Measurements from ENCODE around the gene PARD3.

Gene PARD3

DNA sequence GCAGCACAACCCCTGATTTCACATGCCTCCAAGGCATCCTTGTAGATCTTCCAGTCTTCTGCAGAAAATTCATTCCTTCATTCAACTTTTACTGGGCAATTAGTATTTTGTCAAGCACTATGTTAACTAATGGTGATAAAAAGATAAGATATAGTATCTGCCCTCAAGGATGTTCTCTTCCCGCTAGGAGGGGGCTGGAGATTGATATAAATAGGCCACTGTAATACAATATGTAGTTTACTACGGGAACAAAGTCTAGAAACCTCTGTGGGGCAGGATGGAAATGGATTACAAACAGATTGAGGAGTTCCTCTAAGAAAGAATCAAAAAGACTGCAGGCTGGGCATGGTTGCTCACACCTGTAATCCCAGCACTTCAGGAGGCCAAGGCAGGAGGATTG lies 10.3 kb upstream of the PARD3 start:
- H3K4me3 ChIP-seq (ENCODE audit: low read depth, low read length), result no peak overlapping the region
- no peak for DNase-seq (ENCODE audit: low read depth)
- TF ChIP-seq, protein P1, sequence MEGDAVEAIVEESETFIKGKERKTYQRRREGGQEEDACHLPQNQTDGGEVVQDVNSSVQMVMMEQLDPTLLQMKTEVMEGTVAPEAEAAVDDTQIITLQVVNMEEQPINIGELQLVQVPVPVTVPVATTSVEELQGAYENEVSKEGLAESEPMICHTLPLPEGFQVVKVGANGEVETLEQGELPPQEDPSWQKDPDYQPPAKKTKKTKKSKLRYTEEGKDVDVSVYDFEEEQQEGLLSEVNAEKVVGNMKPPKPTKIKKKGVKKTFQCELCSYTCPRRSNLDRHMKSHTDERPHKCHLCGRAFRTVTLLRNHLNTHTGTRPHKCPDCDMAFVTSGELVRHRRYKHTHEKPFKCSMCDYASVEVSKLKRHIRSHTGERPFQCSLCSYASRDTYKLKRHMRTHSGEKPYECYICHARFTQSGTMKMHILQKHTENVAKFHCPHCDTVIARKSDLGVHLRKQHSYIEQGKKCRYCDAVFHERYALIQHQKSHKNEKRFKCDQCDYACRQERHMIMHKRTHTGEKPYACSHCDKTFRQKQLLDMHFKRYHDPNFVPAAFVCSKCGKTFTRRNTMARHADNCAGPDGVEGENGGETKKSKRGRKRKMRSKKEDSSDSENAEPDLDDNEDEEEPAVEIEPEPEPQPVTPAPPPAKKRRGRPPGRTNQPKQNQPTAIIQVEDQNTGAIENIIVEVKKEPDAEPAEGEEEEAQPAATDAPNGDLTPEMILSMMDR (IDR thresholded peaks at IDR 0.05; ENCODE audit: control insufficient read depth, extremely low read depth, insufficient read depth), result no peak

DNA sequence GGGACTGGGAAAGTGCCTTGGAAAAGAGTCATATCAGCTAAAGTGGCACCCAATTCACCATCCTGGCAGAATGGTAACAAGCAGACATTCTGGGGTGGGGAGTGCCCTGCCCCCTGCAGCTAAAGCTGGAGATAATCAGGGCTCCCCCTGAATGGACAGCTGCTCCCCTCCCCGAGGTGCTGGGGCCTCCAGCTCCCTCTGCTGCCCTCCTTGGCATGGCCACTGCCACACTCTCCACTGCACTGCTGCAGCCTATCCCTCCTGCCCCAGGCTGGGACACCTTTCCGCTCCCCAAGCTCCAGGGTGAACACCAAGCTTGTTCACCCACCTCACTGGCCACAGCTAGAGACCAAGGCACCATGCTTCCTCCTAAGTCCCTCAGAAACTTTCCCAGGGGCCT lies 9.8 kb upstream of the PARD3 start:
- TF ChIP-seq, protein P1 (IDR thresholded peaks at IDR 0.05; ENCODE audit: control insufficient read depth, extremely low read depth, insufficient read depth), result no peak
- H3K4me3 ChIP-seq (ENCODE audit: low read depth, low read length), result no peak overlapping the region
- DNase-seq (ENCODE audit: low read depth), result no peak

DNA sequence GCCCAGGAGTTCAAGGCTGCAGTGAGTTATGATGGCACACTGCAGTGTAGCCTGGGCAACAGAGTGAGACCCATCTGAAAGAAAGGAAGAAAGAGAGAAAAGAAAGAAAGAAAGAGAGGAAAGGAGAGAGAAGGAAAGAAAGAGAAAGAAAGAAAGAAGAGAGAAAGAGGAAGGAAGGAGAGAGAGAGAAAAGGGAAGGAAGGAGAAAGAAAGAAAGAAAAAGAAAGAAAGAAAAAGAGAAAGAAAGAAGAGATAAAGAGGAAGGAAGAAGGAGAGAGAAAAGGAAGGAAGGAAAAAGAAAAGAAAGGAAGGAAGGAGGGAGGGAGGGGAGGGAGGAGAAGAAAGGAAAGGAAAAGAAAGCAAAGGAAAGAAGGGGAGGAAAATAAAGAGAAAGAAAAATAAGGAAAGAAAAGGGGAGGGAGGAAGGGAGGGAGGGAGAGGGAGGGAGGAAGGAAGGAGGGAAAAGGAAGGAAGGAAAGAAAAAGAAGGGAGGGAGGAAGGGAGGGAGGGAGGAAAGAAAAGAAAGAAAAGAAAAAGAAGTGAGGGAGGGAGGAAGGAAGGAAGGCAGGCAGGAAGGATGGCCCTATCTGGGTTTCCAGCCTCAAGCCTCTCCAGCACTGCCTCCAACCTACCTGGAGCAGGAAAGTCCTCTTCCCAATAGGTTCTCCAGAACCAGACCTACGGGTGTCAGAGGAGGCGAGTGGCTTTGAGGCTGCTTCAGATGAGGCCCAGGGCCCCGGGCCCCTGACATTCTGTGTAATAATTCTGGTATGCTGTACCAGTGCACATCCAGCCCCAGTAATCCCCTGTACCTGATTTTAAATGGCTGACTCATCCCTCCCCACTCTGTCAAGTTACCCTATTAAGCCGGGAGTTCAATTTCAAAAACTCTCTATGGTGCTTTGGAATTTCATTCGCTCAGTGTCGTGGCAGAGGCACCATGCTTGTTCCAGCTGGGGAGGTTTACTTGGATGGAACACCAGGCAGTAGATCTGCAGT lies 6.8 kb upstream of the PARD3 start:
- H3K4me3 ChIP-seq (ENCODE audit: low read depth, low read length), result no peak overlapping the region
- DNase-seq (ENCODE audit: low read depth), result no peak
- TF ChIP-seq, protein P1 (IDR thresholded peaks at IDR 0.05; ENCODE audit: control insufficient read depth, extremely low read depth, insufficient read depth), result no peak

DNA sequence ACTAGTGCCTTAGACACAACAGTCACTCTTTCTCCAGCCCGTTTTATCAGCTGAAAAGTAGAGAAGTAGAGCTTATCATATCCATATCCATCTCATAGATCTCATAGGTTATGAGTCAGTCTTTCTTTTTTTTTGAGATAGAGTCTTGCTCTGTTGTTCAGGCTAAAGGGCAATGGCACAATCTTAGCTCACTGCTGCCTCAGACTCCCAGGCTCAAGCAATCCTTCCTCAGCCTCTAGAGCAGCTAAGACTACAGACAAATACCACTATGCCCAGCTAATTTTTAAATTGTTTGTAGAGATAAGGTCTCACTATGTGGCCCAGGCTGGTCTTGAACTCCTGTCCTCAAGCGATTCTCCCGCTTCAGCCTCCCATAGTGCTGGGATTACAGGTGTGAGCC lies 2.5 kb upstream of the PARD3 start:
- DNase-seq (ENCODE audit: low read depth), result no peak
- no peak overlapping the region for H3K4me3 ChIP-seq (ENCODE audit: low read depth, low read length)
- TF ChIP-seq, protein P1 (IDR thresholded peaks at IDR 0.05; ENCODE audit: control insufficient read depth, extremely low read depth, insufficient read depth), result no peak

DNA sequence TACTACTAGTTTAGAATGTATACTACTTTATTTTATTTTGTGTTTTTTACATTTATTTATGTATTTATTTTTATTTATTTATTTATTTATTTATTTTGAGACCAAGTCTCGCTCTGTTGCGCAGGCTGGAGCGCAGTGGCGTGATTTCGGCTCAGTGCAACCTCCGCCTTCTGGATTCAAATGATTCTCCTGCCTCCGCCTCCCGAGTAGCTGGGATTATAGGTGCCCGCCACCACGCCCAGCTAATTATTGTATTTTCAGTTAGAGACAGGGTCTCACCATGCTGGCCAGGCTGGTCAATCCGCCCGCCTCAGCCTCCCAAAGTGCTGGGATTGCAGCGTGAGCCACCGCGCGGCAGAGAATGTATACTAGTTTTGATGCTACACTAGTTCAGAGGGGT lies 2.0 kb upstream of the PARD3 start:
- DNase-seq (ENCODE audit: low read depth), result no peak
- no peak overlapping the region for H3K4me3 ChIP-seq (ENCODE audit: low read depth, low read length)
- TF ChIP-seq, protein P1 (IDR thresholded peaks at IDR 0.05; ENCODE audit: control insufficient read depth, extremely low read depth, insufficient read depth), result no peak

DNA sequence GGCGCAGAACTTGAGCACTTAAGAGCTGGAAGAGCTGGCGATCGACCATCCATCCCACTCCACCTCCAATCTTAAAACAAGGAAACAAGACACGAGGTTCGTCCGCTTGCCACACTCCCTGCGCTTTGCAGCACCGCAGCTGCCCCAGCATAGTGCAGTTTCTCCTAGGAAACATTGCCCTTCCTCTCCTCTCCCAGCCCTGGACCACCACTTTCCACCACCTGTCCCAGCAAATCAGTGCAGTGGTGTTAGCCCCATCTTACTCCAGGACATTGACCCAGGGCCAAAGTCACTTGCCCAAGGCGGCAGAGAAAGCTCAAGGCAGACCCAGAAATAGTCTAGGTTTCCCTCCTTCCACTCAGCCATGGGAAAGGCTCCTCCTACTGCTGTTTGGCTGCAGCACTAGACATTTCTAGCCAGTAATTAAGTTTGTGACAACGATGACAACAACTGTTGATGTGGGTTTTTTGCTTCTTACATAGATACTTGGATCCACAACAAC lies 1.5 kb upstream of the PARD3 start:
- DNase-seq (ENCODE audit: low read depth), result no peak
- no peak overlapping the region for H3K4me3 ChIP-seq (ENCODE audit: low read depth, low read length)
- TF ChIP-seq, protein P1 (IDR thresholded peaks at IDR 0.05; ENCODE audit: control insufficient read depth, extremely low read depth, insufficient read depth), result no peak
